Ureter (tissue), 1 donor: ENCODE data around the gene NCKIPSD. TPM values are rescaled to one million over a fixed set of nuclear protein-coding genes. Genes with fewer than 3 reads are reported as not detected.
"Not testable (repeated sequence)": the region's sequence is repeated elsewhere in the genome, so short reads cannot be mapped to it uniquely, and the experiment has no call there.

Experiments used
- DNase-seq: peaks from one replicate; pipeline ENCODE4 v3.0.0-alpha.2; 2020; ENCODE audit warnings: low spot score
- total RNA-seq: library from RNA; stranded (reverse); gene quantifications from one replicate; pipeline ENCODE4 v1.2.4, GENCODE V29; 2023
- donor health status: DM: yes; HTN: yes; CAD: no.

The NCKIPSD gene
- total RNA-seq, result 21.6 TPM

- DNase-seq, result peak; percentile 90
Observed at GRCh38 chr3:48685603-48686511, at the start of gene NCKIPSD. NCKIPSD (minus strand) TSS chr3:48685915; CDS start chr3:48685807, 108 bp downstream.

GRCh38 chr3:48735075-48735767 lies 49.5 kb upstream of the NCKIPSD start:
- not testable (repeated sequence) for DNase-seq

GRCh38 chr3:48734541-48734940 lies 48.8 kb upstream of the NCKIPSD start:
- DNase-seq, result not testable (repeated sequence)

GRCh38 chr3:48733752-48734518 lies 48.2 kb upstream of the NCKIPSD start:
- DNase-seq, result not testable (repeated sequence)

GRCh38 chr3:48727511-48727910 lies 41.8 kb upstream of the NCKIPSD start:
- no peak for DNase-seq

- DNase-seq, result not testable (repeated sequence)
Observed at GRCh38 chr3:48725185-48725855, 39.6 kb upstream of the NCKIPSD start.

GRCh38 chr3:48723725-48724124 lies 38.0 kb upstream of the NCKIPSD start:
- no peak for DNase-seq

GRCh38 chr3:48723293-48723692 lies 37.6 kb upstream of the NCKIPSD start:
- not testable (repeated sequence) for DNase-seq

- DNase-seq, result peak; percentile 99
Observed at GRCh38 chr3:48716982-48717746, 31.4 kb upstream of the NCKIPSD start, which contains the start of gene IP6K2. IP6K2 (minus strand) TSS chr3:48717221; CDS start chr3:48695291, 21,930 bp downstream.

- DNase-seq, result no peak
Observed at GRCh38 chr3:48716508-48716981, 30.8 kb upstream of the NCKIPSD start.

- DNase-seq, result no peak
Observed at GRCh38 chr3:48715174-48715800, 29.6 kb upstream of the NCKIPSD start.

GRCh38 chr3:48711727-48712126 lies 26.0 kb upstream of the NCKIPSD start:
- DNase-seq, result no peak

GRCh38 chr3:48709051-48709461 lies 23.3 kb upstream of the NCKIPSD start:
- no peak for DNase-seq

- DNase-seq, result no peak
Observed at GRCh38 chr3:48708481-48708889, 22.8 kb upstream of the NCKIPSD start.

- DNase-seq, result no peak
Observed at GRCh38 chr3:48707157-48707556, 21.4 kb upstream of the NCKIPSD start.

- DNase-seq, result no peak
Observed at GRCh38 chr3:48702320-48702920, 16.7 kb upstream of the NCKIPSD start.

GRCh38 chr3:48700731-48701405 lies 15.2 kb upstream of the NCKIPSD start:
- DNase-seq, result no peak

- no peak for DNase-seq
Observed at GRCh38 chr3:48698891-48699290, 13.2 kb upstream of the NCKIPSD start.

GRCh38 chr3:48697952-48698351 lies 12.2 kb upstream of the NCKIPSD start:
- no peak for DNase-seq
